A673 (cell line): ENCODE results near the gene ACOT11. TPM values are rescaled to one million over a fixed set of nuclear protein-coding genes. Genes with fewer than 3 reads are reported as not detected.

Experiments
- BruUV-seq: library from RNA; stranded (reverse); fragments of 400-500 nt; replicated peaks from 2 replicates; lab custom pipeline; 2021; lab: Mats Ljungman, UMichigan
- CTCF ChIA-PET: fragments of 300-600 bp; sonication (Branson Sonifier 250); formaldehyde crosslinking; loops from one replicate; lab custom pipeline; 2022; ENCODE audit warnings: antibody characterized with exemption; lab: Charles Lee
- POLR2A ChIA-PET: fragments of 300-600 bp; sonication (Branson Sonifier 250); formaldehyde crosslinking; loops from one replicate; lab custom pipeline; 2022; ENCODE audit warnings: antibody characterized with exemption; ENCODE audit not compliant: low non-redundant PET; lab: Charles Lee
- DNase-seq: peaks from one replicate; pipeline ENCODE4 v3.0.0-alpha.2; 2015; ENCODE audit warnings: low spot score
- H3K27ac ChIP-seq: fragments of 200-600 bp; sonication (generic); 2 replicates; pipeline ENCODE4 v1.5.1; 2016; ENCODE audit warnings: mixed run types, low read depth, mild to moderate bottlenecking, mixed read lengths, antibody characterized with exemption, low read length; ENCODE audit not compliant: poor library complexity, severe bottlenecking
- H3K27me3 ChIP-seq: fragments of 200-600 bp; sonication (generic); replicated peaks from 2 replicates; pipeline ENCODE4 v1.6.1; 2017; ENCODE audit warnings: mixed run types, low read depth, mild to moderate bottlenecking, mixed read lengths, antibody characterized with exemption, low read length; ENCODE audit not compliant: insufficient read depth, poor library complexity
- H3K36me3 ChIP-seq: fragments of 200-600 bp; sonication (generic); 2 replicates; pipeline ENCODE4 v1.6.1; 2016; ENCODE audit warnings: mixed run types, mild to moderate bottlenecking, mixed read lengths, antibody characterized with exemption, low read length; ENCODE audit not compliant: insufficient read depth, poor library complexity, severe bottlenecking
- H3K4me1 ChIP-seq: fragments of 200-600 bp; sonication (generic); 2 replicates; pipeline ENCODE4 v1.6.1; 2017; ENCODE audit warnings: mixed run types, mild to moderate bottlenecking, mixed read lengths, antibody characterized with exemption, low read length; ENCODE audit not compliant: insufficient read depth, poor library complexity, severe bottlenecking
- H3K4me3 ChIP-seq: fragments of 200-600 bp; sonication (generic); 2 replicates; pipeline ENCODE4 v1.5.1; 2016; ENCODE audit warnings: low read depth, mixed run types, mild to moderate bottlenecking, mixed read lengths, low read length; ENCODE audit not compliant: poor library complexity, severe bottlenecking
- H3K9me3 ChIP-seq: fragments of 200-600 bp; sonication (generic); 2 replicates; pipeline ENCODE4 v1.6.1; 2016; ENCODE audit warnings: mixed run types, low read depth, mild to moderate bottlenecking, mixed read lengths, antibody characterized with exemption, low read length; ENCODE audit not compliant: poor library complexity, severe bottlenecking
- EZH2 ChIP-seq: fragments of 200-600 bp; sonication (generic); IDR thresholded peaks from 2 replicates; pipeline ENCODE4 v1.6.1; 2017; ENCODE audit warnings: borderline replicate concordance, low read depth, mild to moderate bottlenecking, mixed read lengths, antibody characterized with exemption, low read length; ENCODE audit not compliant: poor library complexity, severe bottlenecking
- intact Hi-C: fragments of 100-400 bp; cut with micrococcal nuclease; formaldehyde crosslinking; loops from one replicate; pipeline ENCODE4 v1.10.0; 2022; ENCODE audit not compliant: unreplicated experiment
- total RNA-seq: library from RNA; stranded (reverse); gene quantifications from 2 replicates; pipeline ENCODE4 v1.2.3, GENCODE V29; 2021
- TF ChIP-seq, protein P1 (sequence below): fragments of 300-800, 200-600 bp; sonication (generic); conservative IDR thresholded peaks from 2 replicates; pipeline ENCODE4 v1.5.1; 2017; ENCODE audit warnings: low read depth, mild to moderate bottlenecking, antibody characterized with exemption, low read length, moderate library complexity, mixed read lengths

ACOT11 gene
- total RNA-seq, 1 experiment from 2014 or later: 5.6 TPM

DNA sequence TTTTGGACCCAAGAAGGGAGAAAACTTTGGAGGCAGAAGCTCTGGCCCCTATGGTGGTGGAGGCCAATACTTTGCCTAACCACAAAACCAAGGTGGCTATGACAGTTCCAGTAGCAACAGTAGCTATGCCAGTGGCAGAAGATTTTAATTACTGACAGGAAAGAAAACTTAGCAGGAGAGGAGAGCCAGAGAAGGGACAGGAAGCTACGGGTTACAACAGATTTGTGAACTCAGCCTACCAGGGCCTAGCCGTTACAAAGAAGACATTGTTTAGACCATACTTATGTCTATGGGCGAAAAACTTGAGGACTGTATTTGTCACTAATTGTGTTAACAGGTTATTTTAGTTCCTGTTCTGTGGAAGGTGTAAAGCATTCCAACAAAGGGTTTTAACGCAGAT is 10.4 kb upstream of the ACOT11 start:
- no TSS peak for BruUV-seq
- no peak overlapping the region for H3K27ac ChIP-seq
- H3K27me3 ChIP-seq: no peaks in the 10 kb centered on the region
- CTCF ChIA-PET: no interaction called here
- intact Hi-C loops: no loop called here
- no peak overlapping the region for H3K4me3 ChIP-seq
- peak; percentile 29 for DNase-seq
- H3K36me3 ChIP-seq: no peaks in the 10 kb centered on the region
- no peaks in the 10 kb centered on the region for H3K9me3 ChIP-seq
- peaks cover 15% of the 10 kb centered on the region for H3K4me1 ChIP-seq
- POLR2A ChIA-PET: no interaction called here
- TF ChIP-seq EZH2: no peak
- TF ChIP-seq, protein P1, sequence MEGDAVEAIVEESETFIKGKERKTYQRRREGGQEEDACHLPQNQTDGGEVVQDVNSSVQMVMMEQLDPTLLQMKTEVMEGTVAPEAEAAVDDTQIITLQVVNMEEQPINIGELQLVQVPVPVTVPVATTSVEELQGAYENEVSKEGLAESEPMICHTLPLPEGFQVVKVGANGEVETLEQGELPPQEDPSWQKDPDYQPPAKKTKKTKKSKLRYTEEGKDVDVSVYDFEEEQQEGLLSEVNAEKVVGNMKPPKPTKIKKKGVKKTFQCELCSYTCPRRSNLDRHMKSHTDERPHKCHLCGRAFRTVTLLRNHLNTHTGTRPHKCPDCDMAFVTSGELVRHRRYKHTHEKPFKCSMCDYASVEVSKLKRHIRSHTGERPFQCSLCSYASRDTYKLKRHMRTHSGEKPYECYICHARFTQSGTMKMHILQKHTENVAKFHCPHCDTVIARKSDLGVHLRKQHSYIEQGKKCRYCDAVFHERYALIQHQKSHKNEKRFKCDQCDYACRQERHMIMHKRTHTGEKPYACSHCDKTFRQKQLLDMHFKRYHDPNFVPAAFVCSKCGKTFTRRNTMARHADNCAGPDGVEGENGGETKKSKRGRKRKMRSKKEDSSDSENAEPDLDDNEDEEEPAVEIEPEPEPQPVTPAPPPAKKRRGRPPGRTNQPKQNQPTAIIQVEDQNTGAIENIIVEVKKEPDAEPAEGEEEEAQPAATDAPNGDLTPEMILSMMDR: no peak

- no peak for DNase-seq
- H3K27me3 ChIP-seq: no peaks in the 10 kb centered on the region
- H3K27ac ChIP-seq: no peak overlapping the region
- H3K4me1 ChIP-seq: peaks cover 24% of the 10 kb centered on the region
- ChIA-PET CTCF (interaction anchor here (0.6 kb wide), 1 partner anchor 165 kb away, joined by 3 read pairs; no protein-coding TSS in a partner anchor), POLR2A (no interaction called here)
- no peak overlapping the region for H3K4me3 ChIP-seq
- TF ChIP-seq EZH2: no peak
- TF ChIP-seq, protein P1: no peak
- H3K36me3 ChIP-seq: no peaks in the 10 kb centered on the region
- BruUV-seq: no TSS peak
- intact Hi-C loops: no loop called here
- H3K9me3 ChIP-seq: no peaks in the 10 kb centered on the region
These were observed 9.5 kb upstream of the ACOT11 start for GRCh38 chr1:54538538-54538937.

DNA sequence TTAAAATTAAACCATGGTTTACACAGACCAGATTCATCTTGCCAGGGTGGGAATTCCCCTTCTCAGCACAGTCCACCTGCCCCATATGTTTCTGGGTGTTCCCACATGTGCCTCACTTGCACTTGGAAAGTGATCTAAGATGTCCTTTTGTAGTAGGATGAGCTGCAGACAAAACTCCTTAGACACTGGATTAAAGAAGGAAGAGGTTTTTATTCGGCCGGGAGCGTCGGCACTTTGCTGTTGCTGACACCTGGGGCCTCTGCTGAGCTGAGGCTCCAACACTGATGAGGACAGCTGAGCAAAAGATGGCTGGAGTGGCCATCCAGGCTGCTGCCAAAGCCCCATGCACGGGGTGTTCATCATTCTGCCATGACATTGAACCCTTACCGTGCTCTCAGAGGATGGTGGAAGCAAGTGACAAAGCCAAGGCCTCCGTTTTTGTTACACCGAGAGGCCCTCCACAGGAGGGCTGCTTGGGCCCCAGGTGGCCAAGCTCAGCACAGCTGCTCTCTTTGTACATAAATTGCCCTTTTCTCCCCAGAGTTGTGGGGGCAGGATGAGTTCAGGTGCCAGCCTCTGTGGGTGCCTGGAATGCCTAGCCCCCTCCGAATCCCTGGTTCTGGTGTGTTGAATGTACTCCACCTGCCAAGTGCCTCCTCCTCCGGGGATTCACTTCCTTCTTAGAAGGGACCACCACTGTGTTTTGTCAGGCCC is 7.3 kb upstream of the ACOT11 start:
- H3K27me3 ChIP-seq: no peaks in the 10 kb centered on the region
- no peaks in the 10 kb centered on the region for H3K9me3 ChIP-seq
- ChIA-PET CTCF (no interaction called here), POLR2A (no interaction called here)
- BruUV-seq: no TSS peak
- intact Hi-C loops: no loop called here
- TF ChIP-seq, protein P1: no peak
- no peak for TF ChIP-seq EZH2
- no peaks in the 10 kb centered on the region for H3K36me3 ChIP-seq
- peak; percentile 32 for DNase-seq
- H3K27ac ChIP-seq: no peak overlapping the region
- no peak overlapping the region for H3K4me3 ChIP-seq
- H3K4me1 ChIP-seq: peaks cover 28% of the 10 kb centered on the region
